ENCODE results near the gene TAMALIN.
"Not testable (repeated sequence)": the region's sequence is repeated elsewhere in the genome, so short reads cannot be mapped to it uniquely, and the experiment has no call there.

TAMALIN gene

GRCh38 chr12:52006726-52007157 is at the start of gene TAMALIN:
TAMALIN (plus strand) TSS chr12:52006946; CDS start chr12:52007020, 74 bp downstream.
- peak; percentile 77 for DNase-seq

DNA sequence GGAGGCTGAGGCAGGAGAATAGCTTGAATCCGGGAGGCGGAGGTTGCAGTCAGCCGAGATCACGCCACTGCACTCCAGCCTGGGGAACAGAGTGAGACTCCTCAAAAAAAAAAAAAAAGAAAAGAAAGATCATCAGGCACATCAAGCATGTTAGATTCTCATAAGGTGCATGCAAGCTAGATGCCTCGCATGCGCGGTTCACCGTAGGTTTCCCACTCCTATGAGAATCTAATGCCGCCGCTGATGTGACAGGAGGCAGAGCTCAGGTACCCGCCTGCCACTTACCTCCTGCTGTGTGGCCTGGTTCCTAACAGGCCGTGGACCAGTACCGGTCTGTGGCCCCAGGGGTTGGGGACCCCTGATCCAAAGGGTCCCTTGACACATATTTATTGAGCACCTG is 48.2 kb upstream of the TAMALIN start:
- no peak for DNase-seq

- DNase-seq, result no peak
These were observed 47.5 kb upstream of the TAMALIN start for GRCh38 chr12:51959211-51959610.

GRCh38 chr12:51959921-51960320 is 46.8 kb upstream of the TAMALIN start:
- DNase-seq, result no peak

GRCh38 chr12:51960488-51960887 is 46.3 kb upstream of the TAMALIN start:
- DNase-seq, result no peak

DNA sequence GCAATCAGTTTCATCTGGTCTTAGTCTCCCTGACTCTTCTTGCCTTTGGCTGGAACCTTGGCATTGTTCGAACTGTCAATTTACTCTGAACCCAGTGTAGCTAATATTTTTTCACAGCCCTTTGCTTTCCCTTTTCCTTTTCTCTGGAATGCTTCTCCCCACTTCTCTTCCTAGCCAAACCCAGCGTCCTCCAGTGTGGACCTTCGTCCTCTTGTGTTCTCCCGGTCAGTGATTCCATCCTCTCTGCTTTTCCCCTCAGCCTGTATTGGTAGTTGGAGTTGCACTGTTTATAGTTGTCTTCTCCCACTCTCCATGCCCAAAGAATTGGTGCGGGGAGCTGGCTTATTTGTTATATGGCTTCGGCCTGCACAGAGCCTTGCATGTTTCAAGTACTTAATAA is 45.9 kb upstream of the TAMALIN start:
- DNase-seq, result no peak

GRCh38 chr12:51961834-51962233 is 44.9 kb upstream of the TAMALIN start:
- DNase-seq, result no peak

DNA sequence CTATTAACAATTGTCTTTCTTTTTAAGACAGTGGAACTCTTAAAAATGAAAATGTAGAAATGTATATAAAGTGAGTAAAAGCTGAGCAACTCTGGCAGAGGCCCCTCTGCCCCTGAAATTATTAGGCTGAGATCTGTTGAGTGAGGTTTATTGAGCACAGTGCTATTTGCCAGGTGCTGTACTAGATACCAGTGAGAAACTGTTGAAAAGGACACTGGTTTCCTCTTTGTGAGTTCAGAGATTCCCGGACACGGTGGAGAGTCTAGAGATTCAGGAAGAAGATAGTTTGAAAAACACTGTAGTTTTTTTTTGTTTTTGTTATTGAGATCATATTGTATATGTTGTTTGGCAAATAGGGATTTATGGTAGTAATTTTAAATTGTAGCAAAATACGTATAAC is 44.0 kb upstream of the TAMALIN start:
- DNase-seq, result no peak

- no peak for DNase-seq
These were observed 43.3 kb upstream of the TAMALIN start for GRCh38 chr12:51963477-51963876.

DNA sequence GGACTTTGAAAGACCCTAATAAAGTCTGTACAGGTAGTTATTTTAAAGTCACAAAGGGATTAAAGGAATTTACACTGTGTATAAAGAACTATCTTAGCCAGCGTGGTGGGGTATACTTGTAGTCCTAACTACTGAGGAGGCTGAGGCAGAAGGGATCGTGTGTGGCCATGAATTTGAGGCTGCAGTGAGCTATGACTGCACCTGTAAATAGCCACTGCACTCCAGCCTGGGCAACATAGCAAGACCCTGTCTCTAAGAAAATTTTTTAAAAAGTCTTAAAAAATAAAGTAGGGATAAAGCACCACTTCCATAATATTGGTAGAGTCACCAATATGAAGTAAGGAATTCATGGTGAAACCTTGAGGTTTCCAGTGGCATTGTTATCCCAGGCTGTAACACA is 37.1 kb upstream of the TAMALIN start:
- DNase-seq, result no peak

DNA sequence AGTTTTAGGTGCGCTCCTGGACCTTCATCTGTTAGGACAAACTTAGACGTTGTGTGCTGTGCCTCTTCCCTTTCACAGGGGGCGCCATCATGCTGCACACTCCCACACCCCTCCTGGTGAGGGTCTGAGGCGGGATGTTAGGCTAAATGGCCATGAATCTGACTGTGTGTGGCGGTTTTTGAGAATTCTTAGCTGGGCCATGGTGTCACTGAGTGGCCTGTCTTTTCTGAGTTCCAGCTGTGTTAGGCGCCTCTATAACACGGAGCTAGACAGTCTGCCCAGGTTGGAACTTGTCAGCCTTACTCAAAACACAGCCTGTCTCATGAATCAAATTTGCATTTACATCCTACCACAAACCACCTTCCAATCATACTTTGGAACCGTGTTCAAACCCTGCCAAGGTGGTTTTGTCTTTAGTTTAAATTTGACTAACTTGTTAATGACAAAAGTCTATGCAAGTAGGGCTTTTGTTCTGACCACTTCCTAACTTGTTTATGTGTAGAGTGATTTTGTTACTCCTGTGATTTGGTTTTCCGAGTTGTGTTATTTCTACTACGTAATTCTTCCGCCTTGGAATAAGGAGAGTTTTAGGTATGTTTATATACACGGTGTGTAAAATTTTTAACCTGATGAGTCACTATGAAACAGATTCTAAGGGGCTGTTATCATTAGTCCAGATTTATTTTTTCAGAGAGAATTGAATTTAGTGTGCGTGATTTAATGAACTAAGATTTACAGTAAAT is 35.7 kb upstream of the TAMALIN start:
- DNase-seq, result no peak

GRCh38 chr12:51971679-51972421 is 34.9 kb upstream of the TAMALIN start:
- DNase-seq, result no peak

- no peak for DNase-seq
These were observed 34.3 kb upstream of the TAMALIN start for GRCh38 chr12:51972422-51972812.

- DNase-seq, result no peak
These were observed 33.9 kb upstream of the TAMALIN start for GRCh38 chr12:51972849-51973273.

DNA sequence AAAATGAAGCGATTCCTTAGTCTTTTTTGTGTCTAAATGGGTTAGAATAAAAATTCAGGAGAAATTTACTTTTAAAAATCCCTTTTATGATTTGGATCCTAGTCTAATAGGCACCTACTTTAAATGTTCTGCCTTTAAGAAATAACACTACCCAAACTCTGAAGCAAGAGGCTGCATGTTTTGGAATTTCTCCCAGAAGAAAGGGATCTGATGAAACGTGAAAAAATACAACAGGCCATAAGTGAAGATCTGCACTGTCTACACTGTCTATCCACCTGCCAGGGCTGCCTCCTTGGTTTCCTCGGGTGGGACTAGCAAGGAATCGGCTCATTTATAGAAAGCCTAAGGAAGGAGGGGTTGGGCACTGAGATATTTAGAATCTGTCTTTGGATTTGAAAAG is 33.2 kb upstream of the TAMALIN start:
- DNase-seq, result no peak

DNA sequence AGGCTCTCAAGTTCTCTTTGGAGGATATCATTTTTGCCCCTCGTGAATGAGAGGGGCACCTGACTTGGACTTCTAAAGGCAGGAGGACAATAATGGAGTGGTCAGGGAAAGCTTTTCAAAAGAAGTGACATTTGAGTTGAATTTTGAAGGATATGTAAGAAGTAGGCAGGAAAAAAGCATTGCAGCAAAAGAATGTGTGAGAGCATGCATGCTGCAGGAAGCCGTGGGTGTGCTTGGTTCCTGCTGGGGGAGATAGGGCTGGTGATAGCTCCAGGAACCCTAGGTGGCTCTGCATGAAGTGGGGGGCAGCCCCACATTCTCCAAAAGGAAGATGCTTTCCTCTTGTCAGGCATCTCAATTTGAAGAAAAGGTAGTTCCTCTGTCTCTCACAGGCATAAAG is 32.1 kb upstream of the TAMALIN start:
- DNase-seq, result no peak

DNA sequence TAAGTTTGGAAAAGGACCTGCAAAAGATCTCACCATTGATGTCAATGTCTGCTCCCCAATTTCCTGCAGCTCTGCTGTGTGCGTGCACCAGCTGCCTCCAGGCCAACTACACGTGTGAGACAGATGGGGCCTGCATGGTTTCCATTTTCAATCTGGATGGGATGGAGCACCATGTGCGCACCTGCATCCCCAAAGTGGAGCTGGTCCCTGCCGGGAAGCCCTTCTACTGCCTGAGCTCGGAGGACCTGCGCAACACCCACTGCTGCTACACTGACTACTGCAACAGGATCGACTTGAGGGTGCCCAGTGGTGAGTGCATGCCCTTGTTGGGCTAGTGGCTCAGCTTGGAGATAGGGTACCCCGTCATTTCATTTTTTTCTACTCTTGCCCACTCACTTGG is 31.6 kb upstream of the TAMALIN start:
- DNase-seq, result no peak

DNA sequence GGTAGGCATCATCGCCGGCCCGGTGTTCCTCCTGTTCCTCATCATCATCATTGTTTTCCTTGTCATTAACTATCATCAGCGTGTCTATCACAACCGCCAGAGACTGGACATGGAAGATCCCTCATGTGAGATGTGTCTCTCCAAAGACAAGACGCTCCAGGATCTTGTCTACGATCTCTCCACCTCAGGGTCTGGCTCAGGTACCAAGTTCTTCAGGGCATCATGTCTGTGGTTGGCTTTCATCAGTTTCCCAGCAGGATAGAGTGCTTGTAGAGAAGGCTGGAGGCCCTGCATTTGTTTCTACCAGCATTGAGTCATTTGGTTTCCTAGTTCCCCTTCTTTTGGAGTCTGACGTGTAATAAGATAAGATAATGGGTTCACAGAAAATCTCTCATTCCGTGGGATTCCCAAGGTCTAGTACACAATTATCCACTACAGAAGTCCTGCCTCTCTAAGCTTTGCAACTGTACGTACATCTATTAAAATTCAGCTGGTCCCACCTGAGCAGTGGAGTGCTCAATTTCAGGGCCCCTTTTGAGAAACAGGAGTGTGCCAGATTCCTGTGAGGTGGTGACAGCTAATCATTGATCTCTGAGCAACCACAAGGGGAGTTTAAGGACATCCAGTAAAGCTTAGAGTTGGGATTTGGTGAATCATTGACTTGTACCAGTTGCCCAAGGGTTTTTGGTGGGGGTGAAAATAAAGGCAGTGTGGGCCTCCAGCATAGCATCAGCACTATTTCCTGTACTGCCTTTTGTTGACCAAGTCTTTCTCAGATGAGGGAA is 30.2 kb upstream of the TAMALIN start:
- DNase-seq, result no peak

GRCh38 chr12:51977320-51977753 is 29.4 kb upstream of the TAMALIN start:
- DNase-seq, result no peak

DNA sequence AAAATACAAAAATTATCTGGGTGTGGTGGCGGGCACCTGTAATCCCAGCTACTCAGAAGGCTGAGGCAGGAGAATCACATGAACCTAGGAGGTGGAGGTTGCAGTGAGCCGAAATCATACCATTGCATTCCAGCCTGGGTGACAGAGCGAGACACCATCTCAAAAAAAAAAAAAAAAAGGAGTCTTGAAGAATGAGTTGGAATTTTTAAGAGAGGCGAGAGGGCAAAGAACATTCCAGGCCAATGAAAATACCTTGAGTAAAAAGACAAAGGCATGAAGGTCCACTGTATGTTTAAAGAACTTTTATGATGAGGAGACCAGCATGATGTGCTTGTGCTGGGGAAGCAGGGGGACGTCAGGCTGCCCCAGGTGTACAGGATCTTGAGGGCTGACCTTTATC is 27.4 kb upstream of the TAMALIN start:
- not testable (repeated sequence) for DNase-seq

GRCh38 chr12:51980051-51980808 is 26.5 kb upstream of the TAMALIN start:
- peak; percentile 59 for DNase-seq

- DNase-seq, result no peak
These were observed 26.0 kb upstream of the TAMALIN start for GRCh38 chr12:51980809-51981127.

- DNase-seq, result no peak
These were observed 22.1 kb upstream of the TAMALIN start for GRCh38 chr12:51984657-51985056.
